Measurements from ENCODE around the gene NFIX. TPM values are rescaled to one million over a fixed set of nuclear protein-coding genes. Genes with fewer than 3 reads are reported as not detected.

NFIX gene
- 10 to 100 TPM; 39.8 to 55.8 (median 48.2) TPM for total RNA-seq

DNA sequence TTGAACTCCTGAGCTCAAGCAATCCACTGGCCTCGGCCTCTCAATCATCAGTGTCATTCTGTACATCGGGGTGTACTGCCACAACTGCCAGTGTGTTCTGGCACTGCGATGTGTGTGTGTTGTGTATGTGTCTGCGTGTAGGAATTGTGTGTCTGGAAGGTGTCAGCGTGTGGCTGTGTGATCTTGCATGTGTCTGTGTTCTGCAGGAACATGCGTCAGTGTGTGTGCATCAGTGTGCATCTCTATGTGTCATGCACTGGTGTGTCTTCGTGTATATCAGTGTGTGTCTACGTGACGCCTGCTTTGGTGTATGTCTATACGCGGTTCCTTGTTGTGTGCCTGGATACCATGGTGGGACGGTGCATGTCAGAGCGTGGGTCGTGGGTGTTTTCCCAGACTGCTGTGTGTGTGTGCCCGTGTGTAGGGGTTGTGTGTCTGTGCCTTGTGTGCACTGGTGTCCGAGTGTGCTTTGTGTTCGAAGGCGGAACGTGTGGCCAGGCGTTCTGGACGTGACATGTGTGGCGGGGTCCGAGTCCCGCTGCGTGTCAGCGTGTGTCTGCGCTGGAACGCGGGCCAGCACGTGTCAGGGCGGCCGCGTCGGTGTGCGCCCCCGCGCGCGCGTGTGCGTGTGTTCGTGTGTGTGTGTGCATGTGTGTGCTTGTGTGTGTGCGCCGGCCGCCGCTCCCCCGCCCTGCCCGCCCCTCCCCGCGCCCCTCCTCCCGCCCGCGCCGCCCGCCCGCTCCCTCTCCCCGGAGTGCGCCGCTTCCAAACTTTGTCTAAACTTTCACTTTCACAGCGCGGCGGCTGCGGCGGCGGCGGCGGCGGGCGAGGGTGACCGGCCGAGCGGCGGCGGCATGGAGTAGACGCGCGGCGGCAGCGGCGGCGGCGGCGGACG lies at the start of gene NFIX:
Gene NFIX (plus strand): TSS at position 775 of the 895 bp plus-strand sequence. CDS start 363 bp downstream, outside the sequence.
- H3K36me3 ChIP-seq, result no peaks in the 10 kb centered on the region
- WGBS, 2 donors, result 14 to 43% methylated on average over 17 to 51 of the region's 84 CpGs
- H3K4me3 ChIP-seq, result peak within 1 kb of the TSS; percentile 57 to 80 (median 71)
- H3K27ac ChIP-seq, result peak within 1 kb of the TSS; percentile 77 to 93 (median 84)
- peaks cover 0 to 35% (median 13%) of the 10 kb centered on the region in 4 donors for H3K4me1 ChIP-seq
- no peaks in the 10 kb centered on the region for H3K9me3 ChIP-seq
- DNase-seq (ENCODE audit: low spot score in 2 of 2), result peak; percentile 56 to 63
- TF ChIP-seq, protein P1, sequence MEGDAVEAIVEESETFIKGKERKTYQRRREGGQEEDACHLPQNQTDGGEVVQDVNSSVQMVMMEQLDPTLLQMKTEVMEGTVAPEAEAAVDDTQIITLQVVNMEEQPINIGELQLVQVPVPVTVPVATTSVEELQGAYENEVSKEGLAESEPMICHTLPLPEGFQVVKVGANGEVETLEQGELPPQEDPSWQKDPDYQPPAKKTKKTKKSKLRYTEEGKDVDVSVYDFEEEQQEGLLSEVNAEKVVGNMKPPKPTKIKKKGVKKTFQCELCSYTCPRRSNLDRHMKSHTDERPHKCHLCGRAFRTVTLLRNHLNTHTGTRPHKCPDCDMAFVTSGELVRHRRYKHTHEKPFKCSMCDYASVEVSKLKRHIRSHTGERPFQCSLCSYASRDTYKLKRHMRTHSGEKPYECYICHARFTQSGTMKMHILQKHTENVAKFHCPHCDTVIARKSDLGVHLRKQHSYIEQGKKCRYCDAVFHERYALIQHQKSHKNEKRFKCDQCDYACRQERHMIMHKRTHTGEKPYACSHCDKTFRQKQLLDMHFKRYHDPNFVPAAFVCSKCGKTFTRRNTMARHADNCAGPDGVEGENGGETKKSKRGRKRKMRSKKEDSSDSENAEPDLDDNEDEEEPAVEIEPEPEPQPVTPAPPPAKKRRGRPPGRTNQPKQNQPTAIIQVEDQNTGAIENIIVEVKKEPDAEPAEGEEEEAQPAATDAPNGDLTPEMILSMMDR (IDR thresholded peaks at IDR 0.05), result no peak
- TF ChIP-seq EP300 (IDR thresholded peaks at IDR 0.05), result peak in 1 of 2 donors; percentile 48
- TF ChIP-seq POLR2A (IDR thresholded peaks at IDR 0.05), result no peak
- H3K27me3 ChIP-seq, result no peaks in the 10 kb centered on the region

DNA sequence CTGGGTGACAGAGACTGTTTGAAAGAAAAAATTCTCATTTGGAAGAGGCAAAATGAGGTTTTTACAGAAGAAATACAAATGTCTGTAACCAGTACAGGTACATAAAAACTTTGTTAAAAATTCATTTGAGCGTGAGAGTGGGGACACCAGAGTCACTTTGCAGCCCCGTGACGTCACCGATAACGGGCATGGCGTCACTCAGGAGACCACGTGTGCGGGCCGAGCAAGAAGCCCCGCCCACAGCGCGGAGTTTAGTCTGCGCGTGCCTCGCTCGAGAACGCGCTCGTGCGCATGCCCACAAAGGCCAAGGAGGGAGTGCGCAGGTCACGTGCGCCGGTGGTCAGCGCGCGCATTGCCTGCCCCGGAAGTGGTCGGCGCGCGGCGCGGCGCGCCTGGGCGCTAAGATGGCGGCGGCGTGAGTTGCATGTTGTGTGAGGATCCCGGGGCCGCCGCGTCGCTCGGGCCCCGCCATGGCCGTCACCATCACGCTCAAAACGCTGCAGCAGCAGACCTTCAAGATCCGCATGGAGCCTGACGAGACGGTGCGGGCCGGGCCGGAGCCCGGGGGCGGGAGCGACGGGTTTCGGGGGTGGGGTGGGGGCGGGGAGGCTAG lies 49.7 kb upstream of the NFIX start, which contains the start of gene RAD23A:
Gene RAD23A (plus strand): TSS at position 384 of the 613 bp plus-strand sequence. CDS start 87 bp downstream, at position 471.
- peaks cover 0 to 61% (median 16%) of the 10 kb centered on the region in 4 donors for H3K4me1 ChIP-seq
- peak; percentile 84 to 98 for TF ChIP-seq EP300 (IDR thresholded peaks at IDR 0.05)
- peak; percentile 88 to 89 for TF ChIP-seq POLR2A (IDR thresholded peaks at IDR 0.05)
- TF ChIP-seq, protein P1 (IDR thresholded peaks at IDR 0.05), result peak in 2 of 5 experiments; percentile 26 to 58
- no peaks in the 10 kb centered on the region for H3K27me3 ChIP-seq
- 1 to 3% methylated on average over 15 to 56 of the region's 62 CpGs for WGBS, 2 donors
- H3K36me3 ChIP-seq, result peaks cover 2 to 76% (median 57%) of the 10 kb centered on the region in 3 donors
- H3K27ac ChIP-seq, result peak within 1 kb of the TSS; percentile 82 to 98 (median 96)
- H3K4me3 ChIP-seq, result peak within 1 kb of the TSS; percentile 72 to 99 (median 94)
- no peaks in the 10 kb centered on the region for H3K9me3 ChIP-seq
- peak; percentile 95 to 96 for DNase-seq (ENCODE audit: low spot score in 2 of 2)

DNA sequence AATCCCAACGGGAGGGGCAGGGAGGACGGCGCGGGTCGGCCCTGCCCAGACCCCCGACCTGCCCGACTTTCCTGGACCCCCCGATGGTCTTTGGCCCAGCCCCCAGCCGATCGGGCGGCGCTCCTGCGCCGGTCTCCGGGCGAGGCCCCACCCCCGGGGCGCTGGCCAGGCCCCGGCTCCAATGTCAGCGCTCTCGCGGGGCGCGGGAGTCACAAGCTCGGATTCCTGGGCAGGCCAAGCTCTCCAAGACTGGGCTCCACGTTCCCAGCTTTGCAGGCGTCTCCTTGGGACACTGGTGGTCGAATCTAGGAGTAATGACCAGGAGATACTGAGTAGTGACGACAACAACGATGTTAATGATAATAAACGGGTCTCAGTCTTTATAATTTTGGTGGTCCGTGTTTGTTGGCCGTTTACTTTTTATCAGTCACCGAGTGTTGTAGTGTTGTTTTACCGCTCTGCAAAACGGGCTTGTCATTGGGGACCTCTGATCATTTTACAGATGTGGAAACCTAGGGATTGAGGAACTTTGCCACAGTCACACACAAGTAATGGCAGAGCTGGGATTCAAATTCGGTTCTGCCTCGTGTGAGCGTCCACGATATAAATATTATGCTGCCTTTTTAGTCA lies 49.1 kb upstream of the NFIX start:
- TF ChIP-seq, protein P1 (IDR thresholded peaks at IDR 0.05), result no peak
- TF ChIP-seq POLR2A (IDR thresholded peaks at IDR 0.05) (no peak), EP300 (IDR thresholded peaks at IDR 0.05) (no peak)
- Histone ChIP-seq H3K9me3 (no peaks in the 10 kb centered on the region), H3K4me3 (peak overlapping the region; percentile 72 to 99 (median 94)), H3K27ac (peak overlapping the region; percentile 82 to 98 (median 96)), H3K4me1 (peaks cover 0 to 54% (median 11%) of the 10 kb centered on the region in 4 donors), H3K36me3 (peaks cover 2 to 76% (median 52%) of the 10 kb centered on the region in 3 donors), H3K27me3 (no peaks in the 10 kb centered on the region)
- 1% methylated on average over 16 to 22 of the region's 40 CpGs for WGBS, 2 donors
- DNase-seq (ENCODE audit: low spot score in 2 of 2), result no peak

DNA sequence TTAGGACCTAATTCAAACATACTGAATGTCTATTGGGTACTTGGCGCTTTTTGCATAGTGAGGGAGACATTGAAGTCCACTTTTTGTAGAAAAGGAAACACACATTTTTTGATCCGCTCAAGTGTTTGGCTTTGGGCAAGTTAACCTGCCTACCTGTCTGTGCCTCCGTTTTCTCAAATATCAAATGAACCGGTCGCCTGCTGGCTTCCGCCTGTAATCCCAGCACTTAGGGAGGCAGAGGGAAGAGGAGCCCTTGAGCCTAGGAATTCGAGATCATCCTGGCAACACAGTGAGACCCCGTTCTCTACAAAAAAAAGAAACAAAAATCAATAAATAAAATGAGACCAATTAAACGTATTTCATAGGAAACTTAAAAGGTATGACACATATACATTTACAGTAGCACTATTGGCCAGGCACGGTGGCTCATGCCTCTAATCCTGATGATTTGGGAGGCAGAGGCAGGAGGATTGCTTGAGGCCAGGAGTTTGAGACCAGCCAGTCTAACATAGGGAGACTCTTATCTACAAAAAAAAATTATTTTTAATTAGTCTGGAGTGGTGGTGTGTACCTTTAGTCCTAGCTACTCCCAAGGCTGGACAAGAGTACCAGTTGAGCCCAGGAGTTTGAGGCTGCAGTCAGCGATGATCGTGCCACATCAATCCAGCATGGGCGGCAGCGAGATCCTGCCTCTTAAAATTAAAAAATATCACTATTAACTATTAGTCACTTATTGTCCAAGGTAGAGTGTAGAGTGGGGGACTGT lies 48.4 kb upstream of the NFIX start:
- TF ChIP-seq POLR2A (IDR thresholded peaks at IDR 0.05) (no peak), EP300 (IDR thresholded peaks at IDR 0.05) (no peak)
- TF ChIP-seq, protein P1 (IDR thresholded peaks at IDR 0.05), result no peak
- Histone ChIP-seq H3K9me3 (no peaks in the 10 kb centered on the region), H3K36me3 (peaks cover 0 to 76% (median 45%) of the 10 kb centered on the region in 3 donors), H3K27me3 (no peaks in the 10 kb centered on the region), H3K4me3 (peak overlapping the region; percentile 72 to 99 (median 94)), H3K4me1 (peaks cover 0 to 47% (median 11%) of the 10 kb centered on the region in 4 donors), H3K27ac (peak overlapping the region; percentile 82 to 98 (median 96))
- no peak for DNase-seq (ENCODE audit: low spot score in 2 of 2)
- 60 to 62% methylated on average over 14 of the region's 14 CpGs for WGBS, 2 donors

Measured in tibial nerve (tissue), 4 donors.